ENCODE results near the gene PPIP5K1.
"Not testable (repeated sequence)": the region's sequence is repeated elsewhere in the genome, so short reads cannot be mapped to it uniquely, and the experiment has no call there.

Gene PPIP5K1

DNA sequence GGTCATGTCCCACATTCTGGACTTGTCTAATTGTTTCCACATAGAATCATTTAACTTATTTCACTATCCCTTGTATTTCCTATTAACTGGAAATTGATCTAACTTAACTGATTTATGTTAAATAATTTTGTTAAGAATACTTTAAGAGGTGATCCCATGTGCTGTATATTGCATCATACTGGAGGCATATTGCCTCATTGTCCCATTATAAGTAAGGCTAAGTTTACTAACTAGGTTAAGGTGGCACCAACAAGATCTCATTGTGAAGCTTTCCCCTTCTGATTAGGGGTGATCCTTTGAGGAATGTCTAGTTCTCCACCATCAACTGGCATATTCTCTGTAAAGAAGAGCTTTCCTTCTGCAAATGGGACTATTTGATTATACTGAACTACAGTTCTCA lies 48.2 kb downstream of the PPIP5K1 start:
- TF ChIP-seq, protein P1, sequence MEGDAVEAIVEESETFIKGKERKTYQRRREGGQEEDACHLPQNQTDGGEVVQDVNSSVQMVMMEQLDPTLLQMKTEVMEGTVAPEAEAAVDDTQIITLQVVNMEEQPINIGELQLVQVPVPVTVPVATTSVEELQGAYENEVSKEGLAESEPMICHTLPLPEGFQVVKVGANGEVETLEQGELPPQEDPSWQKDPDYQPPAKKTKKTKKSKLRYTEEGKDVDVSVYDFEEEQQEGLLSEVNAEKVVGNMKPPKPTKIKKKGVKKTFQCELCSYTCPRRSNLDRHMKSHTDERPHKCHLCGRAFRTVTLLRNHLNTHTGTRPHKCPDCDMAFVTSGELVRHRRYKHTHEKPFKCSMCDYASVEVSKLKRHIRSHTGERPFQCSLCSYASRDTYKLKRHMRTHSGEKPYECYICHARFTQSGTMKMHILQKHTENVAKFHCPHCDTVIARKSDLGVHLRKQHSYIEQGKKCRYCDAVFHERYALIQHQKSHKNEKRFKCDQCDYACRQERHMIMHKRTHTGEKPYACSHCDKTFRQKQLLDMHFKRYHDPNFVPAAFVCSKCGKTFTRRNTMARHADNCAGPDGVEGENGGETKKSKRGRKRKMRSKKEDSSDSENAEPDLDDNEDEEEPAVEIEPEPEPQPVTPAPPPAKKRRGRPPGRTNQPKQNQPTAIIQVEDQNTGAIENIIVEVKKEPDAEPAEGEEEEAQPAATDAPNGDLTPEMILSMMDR (conservative IDR thresholded peaks at IDR 0.05; ENCODE audit: control insufficient read depth, insufficient read depth, low read depth, low read length), result no peak
- H3K4me3 ChIP-seq (ENCODE audit: control insufficient read depth, low read depth, low read length), result no peak overlapping the region
- peak; percentile 63 for DNase-seq (ENCODE audit: low read depth)

DNA sequence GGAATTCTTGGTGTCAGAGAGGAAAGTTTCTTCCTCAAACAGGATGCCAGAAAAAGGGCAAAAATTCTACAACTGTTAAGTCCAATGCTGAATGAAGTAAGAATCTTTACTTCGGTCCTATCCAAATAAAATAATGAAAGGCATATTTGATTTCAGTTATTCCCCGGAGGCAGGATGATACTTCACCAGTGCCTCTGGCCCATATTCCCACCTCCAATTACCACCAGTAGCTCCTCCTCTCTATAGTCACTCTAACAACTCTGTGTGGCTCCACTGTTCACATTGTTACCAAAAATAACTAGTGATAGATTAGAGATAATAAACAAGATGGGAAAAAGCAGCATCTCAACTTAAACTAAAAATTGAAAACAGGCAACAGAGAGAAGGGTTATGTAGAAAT lies 51.9 kb downstream of the PPIP5K1 start:
- no peak for DNase-seq (ENCODE audit: low read depth)
- TF ChIP-seq, protein P1 (conservative IDR thresholded peaks at IDR 0.05; ENCODE audit: control insufficient read depth, insufficient read depth, low read depth, low read length), result no peak
- H3K4me3 ChIP-seq (ENCODE audit: control insufficient read depth, low read depth, low read length), result no peak overlapping the region

DNA sequence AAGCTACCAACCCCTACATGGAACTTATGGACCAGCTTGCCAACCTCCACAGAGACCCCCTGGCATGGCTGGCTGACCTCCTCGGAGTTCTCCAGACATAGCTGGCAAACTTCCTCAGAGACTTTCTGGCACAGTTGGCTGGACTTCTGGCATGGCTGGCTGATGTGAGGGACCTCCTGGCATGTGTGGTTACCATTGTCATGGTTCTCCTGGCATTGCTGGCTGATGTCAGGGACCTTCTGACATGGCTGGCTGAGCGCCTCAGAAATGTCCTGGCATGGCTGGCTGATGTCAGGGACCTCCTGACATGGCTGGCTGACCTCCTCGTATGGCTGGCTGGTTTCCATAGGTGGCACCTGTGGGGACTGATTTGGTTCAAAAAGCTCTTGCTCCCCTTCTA lies 55.1 kb downstream of the PPIP5K1 start:
- H3K4me3 ChIP-seq (ENCODE audit: control insufficient read depth, low read depth, low read length), result no peak overlapping the region
- TF ChIP-seq, protein P1 (conservative IDR thresholded peaks at IDR 0.05; ENCODE audit: control insufficient read depth, insufficient read depth, low read depth, low read length), result no peak
- DNase-seq (ENCODE audit: low read depth), result no peak

DNA sequence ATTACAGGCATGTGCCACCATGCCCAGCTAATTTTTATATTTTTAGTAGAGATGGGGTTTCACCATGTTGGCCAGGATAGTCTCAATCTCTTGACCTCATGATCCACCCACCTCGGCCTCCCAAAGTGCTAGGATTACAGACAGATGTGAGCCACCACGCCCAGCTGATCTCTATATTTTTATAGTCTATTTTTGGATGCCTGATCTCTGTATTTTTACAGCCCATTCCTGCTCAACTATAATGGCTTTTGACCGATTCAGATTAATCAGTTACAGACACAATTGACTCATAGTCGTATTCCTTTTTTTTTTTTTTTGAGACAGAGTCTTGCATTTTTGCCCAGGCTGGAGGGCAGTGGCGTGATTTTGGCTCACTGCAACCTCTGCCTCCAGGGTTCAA lies 57.2 kb downstream of the PPIP5K1 start:
- H3K4me3 ChIP-seq (ENCODE audit: control insufficient read depth, low read depth, low read length), result not testable (repeated sequence)
- peak; percentile 74 for DNase-seq (ENCODE audit: low read depth)

DNA sequence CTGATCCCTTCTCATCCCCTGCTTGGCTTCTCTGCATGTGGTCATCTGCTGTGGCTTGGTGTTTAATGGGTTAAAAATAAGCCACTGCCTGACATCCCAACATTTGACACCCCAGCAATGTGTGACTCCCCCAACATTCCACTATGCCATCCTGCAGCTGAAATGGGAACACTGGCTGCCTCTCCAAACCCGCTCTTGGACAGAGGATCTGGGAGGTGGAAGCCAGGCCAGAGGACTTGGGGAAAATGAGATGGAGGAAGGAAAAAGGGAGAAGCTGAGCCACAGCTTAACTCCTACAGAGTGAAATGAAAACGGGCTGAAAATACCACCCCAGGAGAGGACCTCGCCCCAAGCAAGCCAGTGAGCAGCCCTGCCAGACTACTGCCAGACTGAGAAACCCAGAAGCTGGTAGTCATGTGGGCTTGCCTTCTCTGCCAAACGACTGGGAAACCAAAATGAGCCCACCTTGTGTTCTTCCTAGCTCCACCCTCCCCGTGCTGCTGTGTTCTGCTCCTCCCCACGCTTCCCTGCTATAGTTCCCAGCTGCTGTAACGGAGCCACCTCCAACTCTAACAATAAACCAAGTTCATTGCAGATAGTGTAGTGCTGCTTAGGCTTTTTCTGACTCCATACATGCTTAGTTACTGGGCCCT lies 58.9 kb downstream of the PPIP5K1 start:
- no peak overlapping the region for H3K4me3 ChIP-seq (ENCODE audit: control insufficient read depth, low read depth, low read length)
- TF ChIP-seq, protein P1 (conservative IDR thresholded peaks at IDR 0.05; ENCODE audit: control insufficient read depth, insufficient read depth, low read depth, low read length), result no peak
- no peak for DNase-seq (ENCODE audit: low read depth)

DNA sequence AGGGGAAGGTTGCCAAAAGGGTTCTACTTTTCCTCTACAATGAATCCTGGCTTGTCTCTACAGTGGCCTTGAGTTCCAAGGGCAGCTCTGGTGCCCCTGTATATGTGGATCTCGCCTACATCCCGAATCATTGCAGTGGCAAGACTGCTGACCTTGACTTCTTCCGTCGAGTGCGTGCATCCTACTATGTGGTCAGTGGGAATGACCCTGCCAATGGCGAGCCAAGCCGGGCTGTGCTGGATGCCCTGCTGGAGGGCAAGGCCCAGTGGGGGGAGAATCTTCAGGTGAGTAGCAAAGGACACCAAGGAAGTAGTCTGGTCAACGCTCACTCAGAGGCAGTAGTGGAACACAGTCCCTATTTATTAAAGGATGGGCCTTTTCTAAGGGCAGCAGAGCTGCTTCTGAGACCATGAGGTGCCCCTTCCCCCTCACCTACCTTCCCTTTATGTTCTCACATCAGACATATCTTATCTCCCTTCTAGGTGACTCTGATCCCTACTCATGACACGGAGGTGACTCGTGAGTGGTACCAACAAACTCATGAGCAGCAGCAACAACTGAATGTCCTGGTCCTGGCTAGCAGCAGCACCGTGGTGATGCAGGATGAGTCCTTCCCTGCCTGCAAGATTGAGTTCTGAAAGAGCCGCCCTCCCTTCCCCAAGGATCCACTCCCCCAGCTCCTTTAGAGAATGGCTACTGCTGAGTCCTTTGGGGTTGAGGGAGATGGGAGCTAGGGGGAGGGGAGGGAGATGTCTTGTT lies 60.2 kb downstream of the PPIP5K1 start:
- no peak for DNase-seq (ENCODE audit: low read depth)
- H3K4me3 ChIP-seq (ENCODE audit: control insufficient read depth, low read depth, low read length), result no peak overlapping the region
- TF ChIP-seq, protein P1 (conservative IDR thresholded peaks at IDR 0.05; ENCODE audit: control insufficient read depth, insufficient read depth, low read depth, low read length), result no peak

DNA sequence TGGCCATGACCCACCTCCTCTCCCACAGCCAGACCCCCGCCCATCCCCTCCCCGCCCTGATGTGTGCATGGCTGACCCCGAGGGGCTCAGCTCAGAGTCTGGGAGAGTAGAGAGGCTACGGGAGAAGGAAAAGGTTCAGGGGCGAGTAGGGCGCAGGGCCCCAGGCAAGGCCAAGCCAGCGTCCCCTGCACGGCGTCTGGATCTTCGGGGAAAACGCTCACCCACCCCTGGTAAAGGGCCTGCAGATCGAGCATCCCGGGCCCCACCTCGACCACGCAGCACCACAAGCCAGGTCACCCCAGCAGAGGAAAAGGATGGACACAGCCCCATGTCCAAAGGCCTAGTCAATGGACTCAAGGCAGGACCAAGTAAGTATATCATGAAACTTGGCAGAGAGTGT lies 60.9 kb downstream of the PPIP5K1 start:
- TF ChIP-seq, protein P1 (conservative IDR thresholded peaks at IDR 0.05; ENCODE audit: control insufficient read depth, insufficient read depth, low read depth, low read length), result no peak
- DNase-seq (ENCODE audit: low read depth), result no peak
- H3K4me3 ChIP-seq (ENCODE audit: control insufficient read depth, low read depth, low read length), result no peak overlapping the region
